Measurements from ENCODE around the gene BTBD2.

BTBD2 gene

DNA sequence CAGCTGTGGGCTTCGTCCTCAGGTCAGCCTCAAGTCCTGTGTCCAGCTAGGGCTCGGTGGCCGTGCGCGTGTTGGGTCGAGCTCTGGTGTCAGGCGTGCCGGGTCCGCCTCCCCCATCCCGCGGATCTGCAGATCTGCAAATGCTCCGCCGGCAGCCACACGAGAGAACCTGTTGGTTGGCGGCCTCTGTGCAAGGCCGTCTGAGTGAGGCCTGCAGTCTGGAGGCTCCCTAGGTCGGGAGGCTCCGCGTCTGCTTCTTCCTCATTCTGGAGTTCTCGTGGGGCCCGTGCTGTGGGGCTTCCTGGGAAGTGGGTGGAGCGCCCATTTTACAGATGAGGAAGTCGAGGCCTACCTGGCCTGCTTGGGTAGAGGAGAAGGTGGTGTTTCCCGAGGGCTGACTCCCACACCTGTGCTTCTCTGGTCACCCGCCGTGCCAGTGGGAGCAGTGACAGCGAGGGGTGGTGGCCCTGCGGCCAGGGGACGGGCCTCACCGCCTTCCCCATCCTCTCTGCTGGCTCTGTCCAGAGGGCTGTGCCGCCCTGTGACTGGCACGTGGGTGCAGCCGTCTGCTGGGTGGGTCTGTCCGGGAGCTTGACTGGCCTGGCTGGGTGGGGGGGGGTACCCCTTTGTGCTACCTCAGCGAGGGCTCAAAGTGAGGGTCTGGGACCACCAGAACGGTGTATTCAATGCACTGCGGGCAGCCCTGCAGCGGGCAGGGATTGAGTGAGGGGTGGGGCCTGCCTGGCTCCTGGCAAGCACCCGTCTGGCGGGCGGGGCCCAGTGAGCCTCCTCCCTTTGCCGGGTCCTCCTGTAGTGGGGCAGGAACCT is 71.2 kb downstream of the BTBD2 start:
- FAIRE-seq = no peak
- no peak for DNase-seq (ENCODE audit: low spot score)

DNA sequence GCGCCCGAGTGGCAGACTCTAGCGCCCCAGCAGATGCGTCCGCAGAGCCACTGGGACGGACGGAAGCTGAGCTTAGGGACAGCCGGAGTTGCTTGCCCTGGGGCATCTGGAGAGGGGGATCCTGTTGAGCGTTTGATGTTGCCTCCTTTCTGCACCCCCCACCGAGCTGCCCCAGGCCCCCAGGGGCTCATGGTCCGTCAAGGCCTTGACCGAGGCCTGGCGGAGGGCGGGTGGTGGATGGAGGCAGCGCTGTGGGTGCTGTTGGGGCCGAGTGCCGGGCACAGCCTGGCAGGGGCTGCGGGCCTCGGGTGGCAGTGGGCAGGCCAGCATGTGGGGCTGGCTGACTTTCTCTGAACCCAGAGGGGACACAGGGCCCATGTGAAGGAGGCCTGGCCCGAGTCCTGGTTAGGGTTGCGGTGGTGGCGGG is 71.8 kb downstream of the BTBD2 start:
- DNase-seq (ENCODE audit: low spot score) (no peak), FAIRE-seq (no peak)

DNA sequence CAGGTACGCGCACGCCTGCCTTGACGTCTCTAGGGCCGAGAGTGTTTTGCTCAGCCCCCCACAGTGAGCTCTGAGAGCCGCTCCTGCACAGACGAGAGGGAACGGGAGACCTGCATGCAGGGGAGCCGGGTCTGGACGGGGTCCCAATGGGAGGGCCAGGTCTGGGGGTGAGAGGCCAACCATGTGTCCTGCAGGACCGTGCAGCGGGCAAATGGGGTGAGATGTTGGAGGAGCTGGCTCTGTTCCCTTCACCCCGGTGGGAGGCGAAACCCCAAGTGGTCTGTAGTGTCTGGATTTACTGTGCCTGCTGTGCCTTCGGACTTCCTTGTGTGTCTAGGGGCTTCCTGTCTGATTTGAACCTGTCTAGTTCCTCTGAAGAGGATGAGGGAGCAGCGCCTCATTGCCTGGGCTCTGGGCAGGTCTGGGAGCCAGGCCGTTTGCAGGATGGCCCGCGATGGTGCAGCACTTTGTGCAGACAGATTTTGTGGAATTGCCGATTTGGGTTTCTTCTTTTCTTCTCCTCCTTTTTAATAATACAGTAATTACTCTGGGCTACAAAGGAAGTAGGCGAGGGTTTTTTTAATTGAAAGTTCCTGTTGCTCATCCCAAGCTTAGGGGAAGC is 72.5 kb downstream of the BTBD2 start:
- no peak for FAIRE-seq
- DNase-seq (ENCODE audit: low spot score) = no peak

DNA sequence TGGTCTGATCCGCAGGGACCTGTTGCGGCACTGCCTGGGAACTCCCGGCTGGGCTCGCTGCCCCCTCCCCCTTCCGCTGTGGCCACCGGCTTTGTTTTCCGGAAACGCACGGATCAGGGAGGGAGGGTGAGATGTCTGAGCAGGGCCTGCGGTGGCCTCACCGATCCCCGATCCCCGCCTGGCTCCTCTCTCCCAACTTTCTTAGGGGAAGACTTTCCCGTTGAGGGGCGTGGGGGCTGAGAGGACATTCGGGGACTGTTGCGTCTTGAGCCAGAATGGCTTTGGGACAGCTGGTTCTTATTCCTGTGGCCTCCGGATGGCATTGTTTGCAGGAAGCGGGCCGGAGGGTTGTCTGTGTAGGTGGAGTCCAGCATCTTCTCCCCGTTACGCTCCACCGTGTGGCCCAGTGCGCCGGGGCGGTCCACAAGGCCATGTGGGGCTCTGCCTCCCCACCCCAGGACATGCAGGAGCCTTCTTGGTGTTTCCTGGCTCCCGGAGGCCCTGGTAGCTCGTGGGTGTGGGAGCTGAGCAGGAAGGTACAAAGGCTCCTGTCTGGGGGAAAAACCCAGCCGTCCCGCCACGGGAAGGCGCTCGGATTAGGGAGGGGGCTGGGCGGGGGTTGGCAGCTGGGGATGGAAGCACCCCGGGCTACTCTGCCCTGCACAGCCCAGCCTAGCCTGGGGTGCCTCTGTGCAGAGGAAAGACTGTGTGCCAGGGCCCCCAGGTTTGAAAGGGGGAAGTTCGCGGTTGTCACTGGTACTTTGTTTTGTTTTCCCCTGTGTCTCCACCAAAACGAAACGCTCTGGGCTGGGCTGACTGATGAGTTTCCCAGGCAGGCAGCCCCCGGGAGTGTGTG is 73.2 kb downstream of the BTBD2 start:
- FAIRE-seq (no peak), DNase-seq (ENCODE audit: low spot score) (peak; percentile 44)

DNA sequence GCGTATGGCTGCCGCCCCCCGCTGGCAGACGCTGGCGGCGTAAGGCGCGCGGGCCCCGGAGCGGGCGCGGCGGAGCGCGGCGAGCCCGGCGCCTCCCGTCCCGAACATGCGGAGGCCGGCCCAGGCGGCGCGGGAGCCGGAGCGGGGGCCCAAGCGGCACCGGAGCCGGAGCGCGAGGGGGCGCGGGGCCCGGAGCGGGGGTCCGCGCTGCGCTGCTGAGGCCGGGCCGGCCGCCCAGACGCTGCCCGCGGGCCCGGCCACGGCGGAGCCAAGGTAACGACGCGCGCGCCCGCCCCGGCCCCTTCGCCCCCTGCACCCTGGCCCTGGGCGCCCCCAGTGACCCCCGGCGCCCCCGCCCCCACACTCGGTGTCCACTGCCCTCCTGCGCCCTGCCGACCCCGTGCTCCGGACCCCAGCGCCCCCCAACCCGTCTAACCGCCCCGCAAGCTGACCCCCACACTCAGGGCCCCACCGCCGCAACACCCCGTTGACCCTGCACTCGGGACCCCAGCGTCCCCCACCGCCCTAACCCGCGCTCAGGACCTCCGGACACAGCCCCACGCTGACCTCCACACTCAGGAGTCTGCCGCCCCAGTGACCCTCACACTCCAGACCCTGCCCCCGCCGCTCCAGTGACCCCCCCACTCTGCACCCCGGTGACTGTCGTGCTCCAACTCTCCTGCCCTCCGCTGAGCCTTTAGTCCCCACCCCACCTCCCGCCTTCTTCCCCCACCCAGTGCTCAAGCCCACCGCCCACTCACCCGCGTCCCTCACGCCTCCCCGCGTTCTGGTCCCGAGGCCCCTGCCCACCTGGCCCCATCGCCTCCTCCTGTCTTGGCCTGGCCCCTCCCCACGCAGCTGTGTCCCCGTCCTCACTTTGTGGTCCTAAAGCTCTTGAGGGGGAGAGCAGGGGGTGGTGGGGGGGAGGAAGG is 74.1 kb downstream of the BTBD2 start, which contains the start of gene CSNK1G2:
CSNK1G2 (plus strand) TSS at position 27 of the 932 bp plus-strand sequence. CDS start 28,601 bp downstream, outside the sequence.
- DNase-seq (ENCODE audit: low spot score) = no peak
- FAIRE-seq = no peak

DNA sequence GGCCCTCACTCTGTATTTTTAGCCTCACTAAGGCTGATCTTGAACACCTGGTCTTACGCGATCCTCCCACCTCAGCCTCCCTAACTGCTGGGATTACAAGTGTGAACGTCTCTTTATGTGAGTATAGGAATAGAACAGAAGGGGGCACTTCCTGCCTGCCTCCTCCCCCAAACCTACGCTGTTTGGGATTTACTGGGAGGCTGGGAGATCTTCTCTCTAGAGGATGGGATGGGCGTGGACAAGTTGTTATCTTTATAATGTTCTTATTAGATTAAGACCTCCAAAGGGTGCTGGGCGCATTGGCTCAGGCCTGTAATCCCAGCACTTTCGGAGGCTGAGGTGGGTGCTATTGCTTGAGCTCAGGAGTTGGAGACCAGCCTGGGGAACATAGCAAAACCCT is 77.4 kb downstream of the BTBD2 start:
- DNase-seq (ENCODE audit: low spot score) (no peak), FAIRE-seq (no peak)

DNA sequence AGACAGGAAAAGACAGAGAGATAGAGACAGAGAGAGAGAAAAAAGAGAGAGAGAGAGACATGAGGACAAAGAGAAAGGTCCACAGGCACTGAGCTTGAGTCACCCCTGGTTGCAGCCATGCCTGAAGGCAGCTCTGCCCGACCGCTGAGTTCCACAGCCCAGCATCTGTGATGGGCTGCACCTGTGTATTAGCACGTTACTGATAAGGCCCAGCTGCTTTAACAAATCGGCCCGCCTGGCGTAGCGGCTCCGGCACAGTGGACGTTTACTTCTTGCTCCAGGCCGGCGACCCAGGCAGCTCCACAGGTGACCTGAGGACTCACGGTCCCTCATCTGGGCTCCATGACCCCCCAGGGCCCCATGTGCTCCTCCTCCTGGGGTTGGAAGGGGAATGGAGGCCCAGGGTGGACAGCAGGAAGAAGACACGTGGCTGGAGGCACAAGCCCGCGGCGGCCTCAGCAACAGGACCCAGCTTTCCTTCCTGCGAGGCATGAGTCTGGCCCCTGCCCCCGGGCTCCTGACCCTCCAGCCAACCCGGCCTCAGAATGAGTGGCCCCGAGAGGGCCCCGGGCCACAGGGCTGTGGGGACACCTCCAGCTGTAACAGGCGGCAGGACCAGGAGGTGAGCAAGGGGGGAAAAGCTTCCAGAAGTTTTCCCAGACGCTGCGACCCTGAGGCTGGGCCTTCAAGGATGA is 78.5 kb downstream of the BTBD2 start:
- DNase-seq (ENCODE audit: low spot score) = no peak
- FAIRE-seq = no peak

DNA sequence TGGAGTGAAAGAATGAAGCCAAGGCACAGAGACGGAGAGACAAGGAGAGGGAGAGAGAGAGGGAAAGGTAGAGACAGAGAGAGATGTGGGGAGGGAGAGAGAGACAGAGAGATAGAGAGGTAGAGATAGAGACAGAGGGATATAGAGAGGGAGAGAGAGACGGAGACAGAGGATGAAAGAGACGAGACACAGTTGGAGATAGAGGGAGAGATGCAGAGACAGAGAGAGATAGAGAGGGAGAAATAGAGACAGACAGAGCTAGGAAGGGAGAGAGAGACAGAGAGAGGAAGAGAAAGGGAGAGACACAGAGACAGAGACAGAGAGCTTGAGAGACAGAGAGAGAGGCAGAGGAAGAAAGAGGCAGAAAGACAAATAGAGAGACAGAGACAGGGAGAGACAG is 79.1 kb downstream of the BTBD2 start:
- no peak for DNase-seq (ENCODE audit: low spot score)
- no peak for FAIRE-seq

DNA sequence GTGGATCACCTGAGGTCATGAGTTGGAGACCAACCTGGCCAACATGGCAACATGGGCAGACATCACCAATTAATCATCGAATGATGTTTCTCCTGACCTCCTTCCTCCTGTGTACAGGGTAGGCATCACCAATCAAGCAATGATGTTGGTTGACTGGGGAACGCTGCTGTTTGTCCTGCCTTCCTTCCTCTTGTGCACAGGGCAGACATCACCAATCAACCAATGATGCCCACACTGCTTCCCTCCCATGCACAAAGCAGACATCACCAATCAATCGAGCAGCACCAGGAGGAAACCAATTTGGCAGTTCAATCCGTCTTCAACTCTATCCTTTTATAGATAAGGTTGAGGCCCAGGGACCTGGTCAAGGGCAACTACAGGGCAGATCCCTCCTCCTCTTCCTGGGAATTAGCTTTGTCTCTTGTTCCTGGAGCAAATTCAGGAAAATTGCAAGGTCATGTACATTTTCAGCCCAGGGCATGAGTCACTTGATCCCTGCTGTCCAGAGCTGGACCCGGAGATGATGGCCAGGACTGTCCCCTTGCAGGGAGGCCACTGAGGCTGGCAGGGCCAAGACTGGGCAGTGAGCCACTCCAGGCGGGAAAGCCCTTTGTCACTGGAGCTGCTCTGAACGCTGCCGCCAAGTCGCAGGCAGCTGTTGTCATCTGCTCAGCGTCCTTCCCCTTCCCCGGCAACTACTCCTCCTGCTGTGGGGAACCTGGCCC is 79.9 kb downstream of the BTBD2 start:
- FAIRE-seq = no peak
- peak; percentile 5 for DNase-seq (ENCODE audit: low spot score)

All from RCC 7860 (cell line).